K562 (cell line): ENCODE results near the gene HSPA1L. TPM values are rescaled to one million over a fixed set of nuclear protein-coding genes. Genes with fewer than 3 reads are reported as not detected.

Experiments
- ARID1B ChIP-seq: fragments of 450-650 bp; IDR thresholded peaks from 2 replicates; pipeline ENCODE4 v1.6.1; 2016; ENCODE audit warnings: antibody characterized with exemption, mild to moderate bottlenecking, inconsistent platforms
- ERF ChIP-seq: fragments of 450-650 bp; formaldehyde crosslinking; IDR thresholded peaks from 2 replicates; pipeline ENCODE4 v1.4.0; 2020; ENCODE audit warnings: mild to moderate bottlenecking, mixed read lengths
- MAFF ChIP-seq: IDR thresholded peaks from 2 replicates; pipeline ENCODE4 v1.6.1; 2012; ENCODE audit warnings: low read length, improper control_type of control experiment
- MAZ ChIP-seq, 2 experiments: fragments of 450-650 bp in 1 of 2; sonication (generic) in 1 of 2; formaldehyde crosslinking; IDR thresholded peaks in 1 of 2; conservative IDR thresholded peaks in 1 of 2; 2 replicates each; pipeline versions ENCODE4 v1.4.0 to v1.5.0; 2020; ENCODE audit warnings: mild to moderate bottlenecking in 1 of 2, missing genetic modification reagents in 1 of 2
- OTX1 ChIP-seq: fragments of 450-650 bp; formaldehyde crosslinking; IDR thresholded peaks from 2 replicates; pipeline ENCODE4 v1.4.0; 2022; ENCODE audit warnings: mild to moderate bottlenecking
- RAD21 ChIP-seq, 2 experiments: fragments of 250-450 bp in 1 of 2; fragments of 450-650 bp in 1 of 2; sonication (Bioruptor Pico) in 1 of 2; formaldehyde crosslinking in 1 of 2; IDR thresholded peaks in 1 of 2; conservative IDR thresholded peaks in 1 of 2; 2 replicates each; pipeline versions ENCODE4 v1.4.0 to v1.8.0; 2020 to 2022; ENCODE audit warnings: mild to moderate bottlenecking in 2 of 2, moderate library complexity in 1 of 2
- RFX1 ChIP-seq: fragments of 450-650 bp; IDR thresholded peaks from 2 replicates; pipeline ENCODE4 v1.6.1; 2016; ENCODE audit warnings: mild to moderate bottlenecking, moderate library complexity
- SMAD4 ChIP-seq: fragments of 250-450 bp; sonication (Bioruptor Pico); conservative IDR thresholded peaks from 2 replicates; pipeline ENCODE4 v1.8.0; 2021; ENCODE audit warnings: inconsistent platforms, mild to moderate bottlenecking, moderate library complexity
- SPI1 ChIP-seq: IDR thresholded peaks from 2 replicates; pipeline ENCODE4 v1.6.1; 2011; ENCODE audit warnings: low read depth, low read length, control low read depth, borderline replicate concordance
- TOE1 ChIP-seq, 2 experiments: fragments of 450-650 bp in 1 of 2; sonication (generic) in 1 of 2; formaldehyde crosslinking in 1 of 2; IDR thresholded peaks; 2 replicates each; pipeline versions ENCODE4 v1.7.1 to v1.8.0; 2016 to 2022; ENCODE audit warnings: borderline replicate concordance in 2 of 2, mild to moderate bottlenecking in 2 of 2, antibody characterized with exemption in 1 of 2, inconsistent platforms in 1 of 2, low read depth in 1 of 2, missing genetic modification reagents in 1 of 2, moderate library complexity in 1 of 2
- U2AF2 ChIP-seq: fragments of 200-400 bp; formaldehyde crosslinking; optimal IDR thresholded peaks from 2 replicates; pipeline ENCODE3; 2017; ENCODE audit warnings: low read depth, mild to moderate bottlenecking, low read length
- ZFP30 ChIP-seq: fragments of 250-450 bp; sonication (Bioruptor Pico); IDR thresholded peaks from 2 replicates; pipeline ENCODE4 v1.8.0; 2022; ENCODE audit warnings: moderate library complexity, mild to moderate bottlenecking, inconsistent platforms, borderline replicate concordance
- ZNF197 ChIP-seq: fragments of 200-800 bp; sonication (Bioruptor generic); IDR thresholded peaks from 2 replicates; pipeline ENCODE4 v1.6.1; 2016; ENCODE audit warnings: low read depth, missing genetic modification characterization, missing compliant biosample characterization
- ZSCAN32 ChIP-seq: fragments of 450-650 bp; formaldehyde crosslinking; IDR thresholded peaks from 2 replicates; pipeline ENCODE4 v1.4.0; 2020; ENCODE audit warnings: mild to moderate bottlenecking, moderate library complexity
- polyA plus RNA-seq, 8 experiments: library from polyadenylated mRNA; depleted of rRNA in 4 of 8; stranded (reverse) in 5 of 8; unstranded in 3 of 8; fragments of >200 nt; fragmentation: Nextera tagmentation in 2 of 8; fragmentation: Illumina TruSeq in 1 of 8; extraction: Ambion mirVana in 2 of 8; extraction: Trizol in 1 of 8; gene quantifications; 2 replicates each; pipeline versions ENCODE4 v1.2.1 to v1.2.3, GENCODE V29; 2011 to 2014; ENCODE audit warnings: inconsistent platforms in 1 of 8, missing spikeins in 1 of 8
- total RNA-seq, 7 experiments: library from RNA; depleted of rRNA in 6 of 7; stranded (reverse); fragments of >200 nt in 6 of 7; fragmentation: Illumina TruSeq in 2 of 7; extraction: Trizol in 2 of 7; gene quantifications; 2 replicates each; pipeline versions ENCODE4 v1.2.1 to v1.2.3, GENCODE V29; 2011 to 2021; ENCODE audit warnings: low replicate concordance in 1 of 7
- TF ChIP-seq, protein P1 (sequence below): fragments of 250-450 bp; sonication (Bioruptor Pico); IDR thresholded peaks from 2 replicates; pipeline ENCODE4 v1.8.0; 2021; ENCODE audit warnings: mild to moderate bottlenecking, moderate library complexity
- TF ChIP-seq, protein P2 (sequence below): sonication (generic); formaldehyde crosslinking; IDR thresholded peaks from 2 replicates; pipeline ENCODE4 v1.8.0; 2022; ENCODE audit warnings: mild to moderate bottlenecking, missing genetic modification reagents

The HSPA1L gene
- total and polyA plus RNA-seq, 9 of the 15 experiments (the other 6 are each of a cell fraction or from before 2014, with no cell fraction given), result 0.14 to 2.1 (median 1.3) TPM

DNA sequence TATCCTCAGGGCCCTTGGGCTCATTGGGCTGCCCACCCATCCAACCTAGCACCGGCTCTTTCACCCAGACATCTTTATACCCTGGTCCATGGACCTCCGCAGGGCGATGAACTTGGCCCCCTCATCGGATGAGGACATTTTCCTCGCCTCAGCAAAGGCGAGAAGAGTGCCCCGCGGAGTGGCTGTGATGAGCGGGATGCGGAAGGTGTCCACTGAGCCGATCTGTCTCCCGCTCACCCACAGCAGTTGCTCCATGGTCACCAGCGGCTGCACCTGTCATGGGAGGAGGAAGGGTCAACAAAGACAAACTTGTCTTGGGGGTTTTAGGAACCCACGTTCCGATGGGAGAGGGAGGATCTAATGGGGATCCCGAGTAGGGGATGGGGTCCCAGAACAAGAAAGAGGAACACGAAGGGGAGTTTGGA, 46.8 kb upstream of the HSPA1L start (continued):
- TF ChIP-seq SPI1 (no peak), U2AF2 (no peak), RAD21 (CRISPR knock-in tag; conservative IDR thresholded peaks at IDR 0.05 in 1 of 2, IDR thresholded peaks at IDR 0.05 in 1 of 2) (0 out of 4 replicates have a peak, but pooled peaks of 1 of the 2 experiments have one; percentile 3), ARID1B (no peak), ZNF197 (CRISPR knock-in tag) (no peak), MAZ (CRISPR knock-in tag; conservative IDR thresholded peaks at IDR 0.05 in 1 of 2, IDR thresholded peaks at IDR 0.05 in 1 of 2) (no peak), ZFP30 (CRISPR knock-in tag) (no peak), TOE1 (IDR thresholded peaks at IDR 0.05; ENCODE audit: borderline replicate concordance) (no peak), TOE1 (CRISPR knock-in tag; IDR thresholded peaks at IDR 0.05; ENCODE audit: borderline replicate concordance, low read depth) (0 out of 2 replicates have a peak, but pooled peaks have one; percentile 19), ZSCAN32 (0 out of 2 replicates have a peak, but pooled peaks have one; percentile 46), ERF (CRISPR knock-in tag) (peak; percentile 12; the same call in 1 of the 2 replicates), SMAD4 (CRISPR knock-in tag) (no peak), MAFF (no peak), RFX1 (no peak), OTX1 (CRISPR knock-in tag) (peak; percentile 30; the same call in 1 of the 2 replicates)
- TF ChIP-seq, protein P1, sequence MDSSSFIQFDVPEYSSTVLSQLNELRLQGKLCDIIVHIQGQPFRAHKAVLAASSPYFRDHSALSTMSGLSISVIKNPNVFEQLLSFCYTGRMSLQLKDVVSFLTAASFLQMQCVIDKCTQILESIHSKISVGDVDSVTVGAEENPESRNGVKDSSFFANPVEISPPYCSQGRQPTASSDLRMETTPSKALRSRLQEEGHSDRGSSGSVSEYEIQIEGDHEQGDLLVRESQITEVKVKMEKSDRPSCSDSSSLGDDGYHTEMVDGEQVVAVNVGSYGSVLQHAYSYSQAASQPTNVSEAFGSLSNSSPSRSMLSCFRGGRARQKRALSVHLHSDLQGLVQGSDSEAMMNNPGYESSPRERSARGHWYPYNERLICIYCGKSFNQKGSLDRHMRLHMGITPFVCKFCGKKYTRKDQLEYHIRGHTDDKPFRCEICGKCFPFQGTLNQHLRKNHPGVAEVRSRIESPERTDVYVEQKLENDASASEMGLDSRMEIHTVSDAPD (CRISPR knock-in tag), result no peak
- TF ChIP-seq, protein P2, sequence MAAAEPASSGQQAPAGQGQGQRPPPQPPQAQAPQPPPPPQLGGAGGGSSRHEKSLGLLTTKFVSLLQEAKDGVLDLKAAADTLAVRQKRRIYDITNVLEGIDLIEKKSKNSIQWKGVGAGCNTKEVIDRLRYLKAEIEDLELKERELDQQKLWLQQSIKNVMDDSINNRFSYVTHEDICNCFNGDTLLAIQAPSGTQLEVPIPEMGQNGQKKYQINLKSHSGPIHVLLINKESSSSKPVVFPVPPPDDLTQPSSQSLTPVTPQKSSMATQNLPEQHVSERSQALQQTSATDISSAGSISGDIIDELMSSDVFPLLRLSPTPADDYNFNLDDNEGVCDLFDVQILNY (CRISPR knock-in tag), result peak; percentile 64; the same call in 1 of the 2 replicates
